Stimulated activated CD4-positive, alpha-beta T cell treated with anti-CD3 and anti-CD28 coated beads, Interleukin-2, amount 100 ng/mL, for 4 hours (primary cell): Measurements from ENCODE around the gene MEPCE.
"Not testable (repeated sequence)": the region's sequence is repeated elsewhere in the genome, so short reads cannot be mapped to it uniquely, and the experiment has no call there.

ENCODE experiments used
- DNase-seq: peaks from one replicate; pipeline ENCODE4 v3.0.0-alpha.2; 2020; ENCODE audit warnings: low read depth

MEPCE gene

DNA sequence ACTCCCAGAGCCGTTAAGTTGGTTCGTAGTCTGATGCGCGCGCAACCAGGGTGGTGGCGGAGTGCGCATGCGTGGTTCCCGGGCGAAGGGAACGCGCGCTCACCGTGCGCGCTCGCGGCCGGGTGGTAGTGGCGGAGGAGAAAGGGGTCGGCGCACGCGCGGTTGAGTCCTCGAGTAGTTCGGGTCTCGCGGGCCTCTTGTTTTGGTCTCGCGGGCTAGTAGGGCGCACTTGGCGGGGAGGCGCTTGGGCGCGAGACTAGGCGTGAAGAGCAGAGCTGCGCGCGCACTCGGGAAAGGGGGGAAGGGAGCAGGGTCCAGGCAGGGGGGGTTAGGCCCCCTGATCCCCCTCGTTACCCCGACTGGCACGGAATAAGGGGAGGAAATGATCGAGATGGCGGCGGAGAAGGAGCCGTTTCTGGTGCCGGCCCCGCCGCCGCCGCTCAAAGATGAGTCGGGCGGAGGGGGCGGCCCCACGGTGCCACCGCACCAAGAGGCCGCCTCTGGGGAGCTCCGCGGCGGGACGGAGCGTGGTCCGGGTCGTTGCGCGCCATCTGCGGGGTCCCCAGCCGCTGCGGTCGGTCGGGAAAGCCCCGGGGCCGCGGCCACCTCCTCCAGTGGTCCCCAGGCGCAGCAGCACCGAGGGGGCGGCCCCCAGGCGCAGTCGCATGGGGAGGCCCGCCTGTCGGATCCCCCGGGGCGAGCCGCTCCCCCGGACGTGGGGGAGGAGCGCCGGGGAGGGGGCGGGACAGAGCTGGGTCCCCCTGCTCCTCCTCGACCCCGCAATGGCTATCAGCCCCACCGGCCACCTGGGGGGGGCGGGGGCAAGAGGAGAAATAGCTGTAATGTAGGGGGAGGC lies at the start of gene MEPCE:
Gene MEPCE, plus strand, starts transcription at position 195 of the 856 bp plus-strand sequence. Its CDS starts 188 bp downstream, at position 383.
- peak; percentile 92 for DNase-seq

- DNase-seq = no peak
Observed at GRCh38 chr7:100380196-100380595, 49.4 kb upstream of the MEPCE start.

GRCh38 chr7:100381531-100382233 lies 47.9 kb upstream of the MEPCE start:
- not testable (repeated sequence) for DNase-seq

DNA sequence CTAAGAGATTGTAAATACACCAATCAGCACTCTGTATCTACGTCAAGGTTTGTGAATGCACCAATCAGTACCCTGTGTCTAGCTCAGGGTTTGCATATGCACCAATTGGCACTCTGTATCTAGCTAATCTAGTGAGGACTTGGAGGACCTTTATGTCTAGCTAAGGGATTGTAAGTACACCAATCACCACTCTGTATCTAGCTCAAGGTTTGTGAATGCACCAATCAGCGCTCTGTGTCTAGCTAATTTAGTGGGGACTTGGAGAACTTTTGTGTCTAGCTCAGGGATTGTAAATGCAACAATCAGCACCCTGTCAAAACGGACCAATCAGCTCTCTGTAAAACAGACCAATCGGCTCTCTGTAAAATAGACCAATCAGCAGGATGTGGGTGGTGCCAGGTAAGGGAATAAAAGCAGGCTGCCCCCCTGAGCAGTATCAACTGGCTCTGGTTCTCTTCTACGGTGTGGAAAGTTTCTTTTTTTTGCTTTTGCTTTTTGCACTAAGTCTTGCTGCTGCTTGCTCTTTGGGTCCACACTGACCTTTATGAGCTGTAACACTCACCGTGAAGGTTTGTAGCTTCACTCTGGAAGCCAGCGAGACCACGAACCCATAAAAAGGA lies 47.3 kb upstream of the MEPCE start:
- not testable (repeated sequence) for DNase-seq

- no peak for DNase-seq
Observed at GRCh38 chr7:100384628-100385294, 44.9 kb upstream of the MEPCE start.

GRCh38 chr7:100386940-100387339 lies 42.7 kb upstream of the MEPCE start:
- no peak for DNase-seq

GRCh38 chr7:100387695-100388094 lies 41.9 kb upstream of the MEPCE start:
- DNase-seq = no peak

- no peak for DNase-seq
Observed at GRCh38 chr7:100389437-100390088, 40.1 kb upstream of the MEPCE start.

GRCh38 chr7:100390286-100391009 lies 39.2 kb upstream of the MEPCE start:
- DNase-seq = no peak

DNA sequence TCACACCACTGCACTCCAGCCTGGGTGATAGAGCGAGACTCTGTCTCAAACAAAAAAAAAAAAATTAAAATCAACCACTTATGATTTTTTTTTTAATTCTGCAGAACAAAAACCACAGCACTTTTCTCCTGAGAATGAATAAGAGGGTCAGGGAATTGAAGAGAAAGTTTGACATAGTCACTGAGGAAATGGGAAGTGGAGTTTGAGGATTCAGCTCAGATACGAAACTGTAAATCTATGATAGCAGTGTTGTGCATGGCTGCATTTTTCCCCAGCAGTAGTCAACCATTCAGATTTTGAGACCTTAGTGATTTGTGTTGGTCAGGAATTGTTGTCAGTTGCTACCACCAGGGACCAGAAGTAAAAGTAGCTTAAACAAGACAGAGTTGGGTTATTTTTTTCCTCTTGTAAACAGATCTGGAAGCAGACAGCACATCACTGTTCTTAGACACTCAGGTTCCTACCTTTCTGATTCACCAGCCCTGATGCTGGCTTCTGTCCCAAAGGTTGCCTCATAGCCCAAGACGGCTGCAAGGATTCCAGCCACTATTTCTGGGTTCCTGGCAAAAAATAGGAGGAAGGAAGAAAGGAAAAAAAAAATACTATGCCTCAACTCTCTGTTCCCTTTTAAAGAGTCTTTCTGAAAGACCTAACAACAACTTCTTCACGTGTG lies 36.3 kb upstream of the MEPCE start:
- DNase-seq = no peak

GRCh38 chr7:100394077-100394476 lies 35.6 kb upstream of the MEPCE start:
- DNase-seq = no peak

- peak; percentile 50 for DNase-seq
Observed at GRCh38 chr7:100396421-100396982, 33.1 kb upstream of the MEPCE start.

DNA sequence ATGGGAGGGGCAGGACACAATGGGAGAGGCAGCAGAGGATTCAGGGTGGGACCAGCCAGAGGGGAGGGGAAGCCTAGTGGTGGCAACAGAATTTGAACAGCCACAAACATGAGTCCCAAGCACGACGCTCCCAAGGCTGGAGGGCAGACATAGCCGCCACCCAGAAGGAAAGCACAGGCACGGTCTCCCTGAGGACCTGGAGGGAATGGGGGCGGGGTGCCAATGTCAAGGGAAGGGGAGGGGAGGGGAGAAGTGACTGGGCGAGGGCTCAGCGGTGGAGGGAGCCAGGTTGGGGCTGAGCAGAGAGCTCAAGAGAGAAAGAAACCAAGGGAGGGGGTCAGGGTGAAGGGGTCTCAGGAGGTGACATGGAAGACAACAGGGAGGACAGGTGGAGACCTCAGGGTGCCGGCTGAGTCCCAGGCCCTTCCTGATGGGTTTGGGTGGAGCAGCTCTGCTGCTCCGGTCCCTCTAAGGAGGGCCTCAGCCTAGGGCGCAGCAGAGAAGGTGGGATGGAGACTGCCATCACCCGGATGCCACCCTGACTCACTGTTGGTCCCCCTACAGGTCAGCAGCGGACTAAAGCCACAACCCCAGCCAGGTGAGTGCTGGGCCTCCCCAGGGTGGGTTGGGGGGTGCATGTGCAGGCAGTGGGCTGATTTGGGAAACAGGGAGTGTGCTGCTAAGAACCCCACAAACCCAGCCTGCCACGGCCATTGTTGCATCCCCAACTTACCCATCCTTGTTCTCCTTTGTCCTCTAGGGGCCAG lies 32.1 kb upstream of the MEPCE start:
- no peak for DNase-seq

GRCh38 chr7:100398239-100398638 lies 31.4 kb upstream of the MEPCE start:
- DNase-seq = no peak

- DNase-seq = no peak
Observed at GRCh38 chr7:100400041-100400440, 29.6 kb upstream of the MEPCE start.

DNA sequence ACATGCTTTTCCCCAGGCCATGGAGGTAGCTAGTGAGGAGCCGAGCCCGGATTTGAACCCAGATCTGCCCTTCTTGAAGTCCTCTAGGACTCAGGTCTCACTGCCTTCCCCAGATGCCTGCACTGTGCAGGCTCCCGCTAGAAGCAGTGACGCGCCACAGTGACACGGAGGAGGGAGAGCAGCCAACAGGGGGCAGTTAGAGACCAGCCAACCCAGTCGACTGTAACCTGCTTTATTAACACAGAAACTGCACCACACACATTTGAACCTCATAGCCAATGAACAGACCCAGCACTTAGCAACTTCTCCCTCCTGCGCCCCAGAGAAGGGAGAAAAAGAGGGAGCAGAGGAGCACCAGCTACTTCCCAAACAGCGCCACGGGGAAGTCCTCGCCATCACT lies 29.0 kb upstream of the MEPCE start:
- DNase-seq = no peak

- DNase-seq = no peak
Observed at GRCh38 chr7:100401811-100402210, 27.8 kb upstream of the MEPCE start.

- no peak for DNase-seq
Observed at GRCh38 chr7:100402241-100402640, 27.4 kb upstream of the MEPCE start.

GRCh38 chr7:100406767-100407166 lies 22.9 kb upstream of the MEPCE start:
- no peak for DNase-seq
